ENCODE results near the gene AHDC1. TPM values are rescaled to one million over a fixed set of nuclear protein-coding genes. Genes with fewer than 3 reads are reported as not detected.

AHDC1 gene
- total and polyA plus RNA-seq, 9 of the 15 experiments (the other 6 are each of a cell fraction or from before 2014, with no cell fraction given), result 0.21 to 36.4 (median 4.7) TPM

GRCh38 chr1:27547220-27548116 lies 56.5 kb downstream of the AHDC1 start:
- Histone ChIP-seq H2AFZ (ENCODE audit: low read depth, low read length) (no peak overlapping the region), H3K4me1 (replicated peaks in 1 of 2; ENCODE audit: control insufficient read depth in 2 of 2, insufficient read depth in 2 of 2, low read length in 2 of 2) (peaks cover 27 to 59% of the 10 kb centered on the region in 2 experiments), H3K9ac (ENCODE audit: insufficient read depth in 1 of 2, low read depth in 2 of 2, low read length in 2 of 2) (peak overlapping the region in 1 of 2 experiments; percentile 33; a peak in 1 of 4 replicates), H3K27ac (ENCODE audit: extremely low read depth, low read depth, low read length) (no peak overlapping the region), H3K79me2 (ENCODE audit: control insufficient read depth, insufficient read depth, low read length) (peaks cover 25% of the 10 kb centered on the region), H3K4me2 (ENCODE audit: insufficient read depth, low read length) (no peak overlapping the region), H4K20me1 (replicated peaks; ENCODE audit: control insufficient read depth, insufficient read depth, low read length) (no peaks in the 10 kb centered on the region), H3K4me3 (no peak overlapping the region), H3K9me3 (replicated peaks; ENCODE audit: control insufficient read depth, insufficient read depth, low read depth, low read length) (no peaks in the 10 kb centered on the region; the same call in 1 of the 2 replicates), H3K27me3 (ENCODE audit: control insufficient read depth in 2 of 2, insufficient read depth in 2 of 2, low read length in 2 of 2) (no peaks in the 10 kb centered on the region), H3K9me1 (ENCODE audit: control insufficient read depth, insufficient read depth, low read length) (no peaks in the 10 kb centered on the region), H3K36me3 (ENCODE audit: control insufficient read depth, insufficient read depth, low read length) (peaks cover 87% of the 10 kb centered on the region)
- DNase-seq (ENCODE audit: extremely low read depth in 1 of 4, low spot score in 3 of 4) (peak in 3 of 4 experiments; percentile 55 to 66 (median 60)), ATAC-seq (no peak), FAIRE-seq (no peak)
- in situ Hi-C loops (cut with MboI) (no loop called here), intact Hi-C loops (cut with micrococcal nuclease) (no loop called here)
- ChIA-PET POLR2A (interaction anchor here (1.0 kb wide), 1 partner anchor 9 kb away, joined by 4 read pairs; no protein-coding TSS in a partner anchor), CTCF (ENCODE audit: low intra/inter-chr PET ratio) (interaction anchor here (0.7 kb wide), 1 partner anchor 108 kb away, joined by 3 read pairs; no protein-coding TSS in a partner anchor)
- WGBS (ENCODE audit: insufficient coverage, low coverage, missing lambda C conversion rate), result 95% methylated on average over 38 of the region's 44 CpGs
- no TSS peak for BruUV-seq (replicated peaks)
- TF ChIP-seq ZNF12 (CRISPR knock-in tag; IDR thresholded peaks at IDR 0.05) (no peak), ZBTB33 (CRISPR knock-in tag; IDR thresholded peaks at IDR 0.05) (peak; percentile 100), POLR2AphosphoS2 (IDR thresholded peaks at IDR 0.05; ENCODE audit: low read length) (no peak), RBM22 (IDR thresholded peaks at IDR 0.05; ENCODE audit: low read depth, low read length, poor library complexity, severe bottlenecking) (peak; percentile 53), SMARCB1 (IDR thresholded peaks at IDR 0.05; ENCODE audit: insufficient read length, low read depth) (no peak), ZNF224 (CRISPR knock-in tag; IDR thresholded peaks at IDR 0.05) (no peak), PCBP2 (IDR thresholded peaks at IDR 0.05; ENCODE audit: low read depth, low read length, poor library complexity, severe bottlenecking) (no peak), HNRNPK (IDR thresholded peaks at IDR 0.05; ENCODE audit: low read depth, low read length, poor library complexity, severe bottlenecking) (no peak), CTCF (IDR thresholded peaks at IDR 0.05 in 2 of 3, conservative IDR thresholded peaks at IDR 0.05 in 1 of 3; ENCODE audit: insufficient read depth in 2 of 3, low read depth in 1 of 3, low read length in 3 of 3) (peak; percentile 26 to 55 (median 43); a peak in 4 of 6 replicates), POLR2G (IDR thresholded peaks at IDR 0.05; ENCODE audit: low read depth, low read length) (peak; percentile 58), MAX (CRISPR knock-in tag; IDR thresholded peaks at IDR 0.05) (0 out of 2 replicates have a peak, but pooled peaks have one; percentile 5)

Measured in K562 (cell line).